Prostate gland (tissue), 2 donors: ENCODE results near the gene C17orf67. TPM values are rescaled to one million over a fixed set of nuclear protein-coding genes. Genes with fewer than 3 reads are reported as not detected.

Source experiments
- DNase-seq: peaks from one replicate; pipeline ENCODE4 v3.0.0-alpha.2; 2019; ENCODE audit warnings: low spot score
- H3K27ac ChIP-seq, 2 donors: fragments of 200-600 bp; sonication (generic); 2 replicates each; pipeline ENCODE4 v1.5.1; 2017 to 2019
- H3K27me3 ChIP-seq: fragments of 200-600 bp; sonication (generic); replicated peaks from 2 replicates; pipeline ENCODE4 v1.5.1; 2019; ENCODE audit not compliant: insufficient read depth
- H3K36me3 ChIP-seq, 2 donors: fragments of 200-600 bp; sonication (generic); 1 replicate in 1 of 2; 2 replicates in 1 of 2; pipeline versions ENCODE4 v1.5.1 to v1.8.1; 2017 to 2019
- H3K4me1 ChIP-seq: fragments of 200-600 bp; sonication (generic); replicated peaks from 2 replicates; pipeline ENCODE4 v1.5.1; 2019
- H3K4me3 ChIP-seq, 2 donors: fragments of 200-600 bp; sonication (generic); 2 replicates each; pipeline ENCODE4 v1.5.1; 2017 to 2019
- H3K9me3 ChIP-seq: fragments of 200-600 bp; sonication (generic); 2 replicates; pipeline ENCODE4 v1.5.1; 2017
- POLR2A ChIP-seq: fragments of 450-650 bp; IDR thresholded peaks from one replicate; pipeline ENCODE4 v1.6.1; 2016; ENCODE audit warnings: antibody characterized with exemption, mild to moderate bottlenecking
- POLR2AphosphoS5 ChIP-seq: sonication (generic); formaldehyde crosslinking; IDR thresholded peaks from one replicate; pipeline ENCODE4 v1.6.1; 2017; ENCODE audit warnings: antibody characterized with exemption
- WGBS: methylation state at CpG from one replicate; pipeline ENCODE4 v1.1.5; 2018; 5-methylcytosine and 5-hydroxymethylcytosine counted together
- intact Hi-C: fragments of 100-400 bp; cut with DNase I; formaldehyde crosslinking; loops from one replicate; pipeline ENCODE4 v1.14.2; 2022
- total RNA-seq, 2 donors: library from RNA; depleted of rRNA; stranded (reverse); fragments of >200 nt; gene quantifications; one replicate each; pipeline ENCODE4 v1.1.0, GENCODE V29; 2016
- TF ChIP-seq, protein P1 (sequence below), 4 experiments: fragments of 200-600 bp in 2 of 4; fragments of 450-650 bp in 2 of 4; sonication (generic) in 2 of 4; IDR thresholded peaks; 1 replicate in 3 of 4; 2 replicates in 1 of 4; pipeline ENCODE4 v1.5.1; 2016 to 2019; ENCODE audit warnings: antibody characterized with exemption in 4 of 4, mild to moderate bottlenecking in 2 of 4, moderate library complexity in 2 of 4

C17orf67 gene
- total RNA-seq, 2 donors from 2014 or later, result 2.5 to 2.6 TPM

DNA sequence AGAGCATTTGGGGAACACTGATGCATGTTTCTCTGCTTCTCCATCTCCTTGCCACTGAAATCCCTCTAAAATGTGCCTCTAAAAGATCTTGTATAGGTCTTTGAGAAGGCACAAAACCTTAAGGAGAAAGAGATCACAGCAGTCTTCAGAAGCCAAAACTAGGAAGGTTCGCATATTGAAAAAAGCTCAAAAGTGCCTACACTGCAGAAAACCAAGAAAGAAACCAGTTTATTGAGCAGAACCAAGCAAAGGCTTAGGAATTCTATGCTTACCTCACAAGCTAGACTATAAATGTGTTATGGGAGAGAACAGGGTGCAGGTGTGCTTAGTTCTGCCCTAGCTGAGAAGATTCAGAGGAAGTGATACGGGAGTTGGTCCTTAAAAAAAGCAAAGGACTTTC, 16.9 kb upstream of the C17orf67 start:
- Histone ChIP-seq H3K27me3 (no peaks in the 10 kb centered on the region), H3K9me3 (no peaks in the 10 kb centered on the region), H3K4me1 (no peaks in the 10 kb centered on the region), H3K27ac (no peak overlapping the region), H3K4me3 (no peak overlapping the region), H3K36me3 (no peaks in the 10 kb centered on the region)
- TF ChIP-seq POLR2AphosphoS5, result no peak
- TF ChIP-seq POLR2A, result no peak
- TF ChIP-seq, protein P1, sequence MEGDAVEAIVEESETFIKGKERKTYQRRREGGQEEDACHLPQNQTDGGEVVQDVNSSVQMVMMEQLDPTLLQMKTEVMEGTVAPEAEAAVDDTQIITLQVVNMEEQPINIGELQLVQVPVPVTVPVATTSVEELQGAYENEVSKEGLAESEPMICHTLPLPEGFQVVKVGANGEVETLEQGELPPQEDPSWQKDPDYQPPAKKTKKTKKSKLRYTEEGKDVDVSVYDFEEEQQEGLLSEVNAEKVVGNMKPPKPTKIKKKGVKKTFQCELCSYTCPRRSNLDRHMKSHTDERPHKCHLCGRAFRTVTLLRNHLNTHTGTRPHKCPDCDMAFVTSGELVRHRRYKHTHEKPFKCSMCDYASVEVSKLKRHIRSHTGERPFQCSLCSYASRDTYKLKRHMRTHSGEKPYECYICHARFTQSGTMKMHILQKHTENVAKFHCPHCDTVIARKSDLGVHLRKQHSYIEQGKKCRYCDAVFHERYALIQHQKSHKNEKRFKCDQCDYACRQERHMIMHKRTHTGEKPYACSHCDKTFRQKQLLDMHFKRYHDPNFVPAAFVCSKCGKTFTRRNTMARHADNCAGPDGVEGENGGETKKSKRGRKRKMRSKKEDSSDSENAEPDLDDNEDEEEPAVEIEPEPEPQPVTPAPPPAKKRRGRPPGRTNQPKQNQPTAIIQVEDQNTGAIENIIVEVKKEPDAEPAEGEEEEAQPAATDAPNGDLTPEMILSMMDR (IDR thresholded peaks at IDR 0.05), result no peak
- intact Hi-C loops, result no loop called here
- no peak for DNase-seq
- WGBS, result 92% methylated on average over 2 of the region's 2 CpGs

DNA sequence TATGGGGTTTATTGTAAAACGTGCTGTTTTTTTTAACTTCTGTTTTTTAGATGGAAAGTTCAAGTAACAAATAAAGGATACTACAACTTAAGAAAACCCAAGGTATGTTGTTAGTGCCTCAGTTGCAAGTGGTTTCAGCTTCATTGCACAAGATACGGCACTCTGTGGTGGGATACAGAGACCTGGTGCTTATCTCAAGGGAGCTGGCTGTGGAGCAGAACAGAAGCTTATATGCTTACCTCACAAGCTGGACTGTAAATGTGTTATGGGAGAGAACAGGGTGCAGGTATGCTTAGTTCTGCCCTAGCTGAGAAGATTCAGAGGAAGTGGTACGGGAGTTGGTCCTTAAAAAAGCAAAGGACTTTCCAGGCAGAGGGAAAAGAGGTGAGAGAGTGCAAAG, 15.4 kb upstream of the C17orf67 start:
- TF ChIP-seq POLR2A, result no peak
- no peak for TF ChIP-seq POLR2AphosphoS5
- TF ChIP-seq, protein P1 (IDR thresholded peaks at IDR 0.05), result no peak
- no peak overlapping the region for H3K27ac ChIP-seq
- H3K4me3 ChIP-seq, result no peak overlapping the region
- no peaks in the 10 kb centered on the region for H3K9me3 ChIP-seq
- WGBS, result 58% methylated on average over 3 of the region's 3 CpGs
- H3K36me3 ChIP-seq, result no peaks in the 10 kb centered on the region
- no peaks in the 10 kb centered on the region for H3K4me1 ChIP-seq
- H3K27me3 ChIP-seq, result no peaks in the 10 kb centered on the region
- no peak for DNase-seq
- intact Hi-C loops, result no loop called here

DNA sequence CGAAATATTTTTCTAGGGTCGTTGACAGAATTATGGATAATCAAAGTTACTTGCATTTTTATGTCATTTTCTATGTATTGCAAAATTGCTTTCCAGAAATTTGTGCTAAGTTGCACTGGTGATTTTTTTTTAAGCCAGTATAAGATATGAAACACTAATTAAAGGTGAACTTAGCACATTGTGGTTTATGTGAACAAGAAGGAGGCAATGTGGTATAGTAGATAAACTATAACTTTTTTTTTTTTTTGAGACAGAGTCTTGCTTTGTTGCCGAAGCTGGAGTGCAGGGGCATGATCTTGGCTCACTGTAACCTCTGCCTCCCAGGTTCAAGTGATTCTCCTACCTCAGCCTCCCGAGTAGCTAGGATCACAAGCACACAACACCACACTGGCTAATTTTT, 13.4 kb upstream of the C17orf67 start:
- 96% methylated on average over 4 of the region's 4 CpGs for WGBS
- intact Hi-C loops, result no loop called here
- H3K36me3 ChIP-seq, result no peaks in the 10 kb centered on the region

DNA sequence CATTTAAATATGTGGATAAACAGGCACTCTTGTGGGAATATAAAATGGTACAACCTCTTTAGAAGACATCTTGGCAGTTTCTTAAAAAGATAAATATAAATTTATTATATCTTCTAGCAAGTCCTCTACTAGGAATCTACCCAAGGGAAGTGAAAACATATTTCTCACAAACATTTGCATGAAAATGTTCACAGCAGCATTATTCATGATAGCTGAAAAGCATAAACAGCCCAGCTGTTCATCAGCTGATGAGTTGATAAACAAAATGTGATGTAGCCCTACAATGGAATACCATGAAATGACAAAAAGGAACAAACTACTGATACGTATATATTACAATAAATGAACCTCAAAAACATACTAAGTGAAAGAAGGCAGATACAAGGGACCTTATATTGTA, 12.2 kb upstream of the C17orf67 start:
- 92% methylated on average over 1 of the region's 1 CpG for WGBS
- TF ChIP-seq, protein P1 (IDR thresholded peaks at IDR 0.05), result no peak
- no peak for TF ChIP-seq POLR2AphosphoS5
- TF ChIP-seq POLR2A, result no peak

More for the DNA sequence above, 13.4 kb upstream of the C17orf67 start:
- Histone ChIP-seq H3K4me3 (no peak overlapping the region), H3K4me1 (no peaks in the 10 kb centered on the region), H3K27me3 (no peaks in the 10 kb centered on the region), H3K9me3 (no peaks in the 10 kb centered on the region), H3K27ac (no peak overlapping the region)
- no peak for DNase-seq
- no peak for TF ChIP-seq POLR2A
- TF ChIP-seq, protein P1 (IDR thresholded peaks at IDR 0.05), result no peak
- TF ChIP-seq POLR2AphosphoS5, result no peak

DNA sequence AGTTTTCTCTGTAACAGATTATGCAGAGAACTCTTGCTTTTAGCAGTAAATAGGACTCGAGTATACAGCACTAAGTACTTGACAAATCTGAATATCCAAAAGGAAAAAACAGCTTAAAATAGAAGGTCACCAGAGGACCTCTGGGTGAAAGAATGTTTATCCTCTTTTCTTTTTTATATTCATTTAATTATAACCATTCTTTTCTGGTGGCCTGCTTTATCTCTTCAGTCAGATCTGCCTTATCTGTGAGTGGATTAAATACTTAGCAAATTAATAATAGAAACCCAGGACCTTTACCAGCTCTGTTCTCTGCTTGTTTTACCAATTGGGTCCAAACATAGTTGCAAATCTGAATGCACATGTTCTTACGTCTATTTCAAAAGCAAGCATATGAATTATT, 8.9 kb upstream of the C17orf67 start:
- Histone ChIP-seq H3K9me3 (no peaks in the 10 kb centered on the region), H3K4me3 (no peak overlapping the region), H3K27me3 (no peaks in the 10 kb centered on the region), H3K4me1 (no peaks in the 10 kb centered on the region), H3K27ac (no peak overlapping the region), H3K36me3 (no peaks in the 10 kb centered on the region)
- DNase-seq, result no peak
- intact Hi-C loops, result no loop called here
- 70% methylated on average over 2 of the region's 2 CpGs for WGBS
- TF ChIP-seq POLR2AphosphoS5, result no peak
- no peak for TF ChIP-seq POLR2A

More for the DNA sequence above, 12.2 kb upstream of the C17orf67 start:
- intact Hi-C loops, result no loop called here
- H3K27ac ChIP-seq, result no peak overlapping the region
- H3K4me1 ChIP-seq, result no peaks in the 10 kb centered on the region
- no peak for DNase-seq
- H3K36me3 ChIP-seq, result no peaks in the 10 kb centered on the region
- no peaks in the 10 kb centered on the region for H3K27me3 ChIP-seq
- H3K4me3 ChIP-seq, result no peak overlapping the region
- no peaks in the 10 kb centered on the region for H3K9me3 ChIP-seq
